Mucosa of gallbladder (tissue), 1 donor: Measurements from ENCODE around the gene TTLL5. TPM values are rescaled to one million over a fixed set of nuclear protein-coding genes. Genes with fewer than 3 reads are reported as not detected.
"Not testable (repeated sequence)": the region's sequence is repeated elsewhere in the genome, so short reads cannot be mapped to it uniquely, and the experiment has no call there.

ENCODE experiments used
- DNase-seq: peaks from one replicate; pipeline ENCODE4 v3.0.0-alpha.2; 2020; ENCODE audit warnings: low spot score
- total RNA-seq: library from RNA; stranded (reverse); gene quantifications from one replicate; pipeline ENCODE4 v1.2.1, GENCODE V29; 2021
- donor health status: DM: no; HTN: no; CAD: no.

TTLL5 gene
- total RNA-seq, 1 donor from 2014 or later: 30.1 TPM

DNA sequence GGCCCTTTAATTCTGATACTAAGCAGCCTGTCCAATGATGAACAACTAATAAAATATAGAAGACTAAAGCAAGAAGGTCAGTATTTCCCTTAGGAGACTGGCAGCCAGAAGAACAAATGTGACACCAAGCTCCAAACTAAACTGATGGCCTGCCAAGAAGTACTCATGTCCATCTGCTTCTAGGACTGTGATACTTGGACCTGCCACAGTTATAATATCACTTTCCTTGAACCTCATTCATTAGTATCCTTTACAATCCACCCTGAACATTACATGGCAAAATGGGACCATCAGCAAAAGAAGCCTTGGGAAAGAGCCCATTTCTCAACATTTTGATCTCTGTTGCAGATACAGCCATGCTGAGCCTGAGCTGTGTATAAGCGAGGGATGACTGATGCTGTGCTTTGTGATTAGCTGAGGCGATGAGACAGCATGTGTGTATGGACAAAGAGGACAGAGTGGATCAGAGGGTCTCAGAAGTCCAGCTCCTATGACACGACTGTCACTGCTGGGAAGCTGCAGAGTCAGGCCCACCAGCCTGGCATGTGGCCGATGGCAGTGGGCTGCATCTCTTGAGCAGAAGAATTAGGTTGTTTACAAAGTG lies 246.8 kb downstream of the TTLL5 start:
- DNase-seq: no peak

DNA sequence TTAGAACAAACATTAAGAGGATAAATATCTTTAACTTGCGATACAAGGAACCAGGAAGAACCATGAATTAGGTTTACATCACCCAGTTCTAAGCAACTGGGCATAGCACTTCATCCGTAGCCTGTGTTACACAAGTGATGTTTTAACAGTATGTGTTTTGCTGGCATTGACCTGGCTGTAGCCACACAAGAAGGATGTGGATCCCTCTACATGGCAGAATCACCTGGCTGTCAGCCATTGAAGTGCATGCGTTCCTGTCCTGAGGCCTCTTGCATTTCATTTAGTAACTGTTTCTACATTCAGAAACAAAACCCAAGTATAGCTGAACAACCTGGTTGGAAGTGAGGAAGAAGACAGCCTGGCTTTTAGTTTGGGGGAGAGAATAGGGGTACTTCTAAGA lies 248.6 kb downstream of the TTLL5 start:
- DNase-seq: no peak

DNA sequence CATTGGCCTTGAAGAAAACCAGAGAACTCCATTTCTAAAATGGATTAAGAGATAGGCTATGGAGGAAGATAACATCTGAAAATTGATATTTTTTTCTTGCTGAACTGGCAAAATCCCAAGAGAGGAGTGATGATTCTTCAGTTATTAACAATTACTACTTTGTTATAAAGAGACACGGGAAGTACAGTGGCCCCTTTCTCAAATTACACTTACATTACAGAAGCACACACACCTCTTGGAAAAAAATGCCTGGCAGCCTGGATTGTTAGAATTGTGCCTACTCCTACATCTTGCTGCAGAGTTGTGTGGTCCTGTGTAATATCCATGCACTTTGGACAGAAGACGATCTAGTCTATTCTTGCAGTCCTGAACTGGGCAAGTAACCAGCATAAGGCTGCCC lies 249.0 kb downstream of the TTLL5 start:
- DNase-seq: no peak

DNA sequence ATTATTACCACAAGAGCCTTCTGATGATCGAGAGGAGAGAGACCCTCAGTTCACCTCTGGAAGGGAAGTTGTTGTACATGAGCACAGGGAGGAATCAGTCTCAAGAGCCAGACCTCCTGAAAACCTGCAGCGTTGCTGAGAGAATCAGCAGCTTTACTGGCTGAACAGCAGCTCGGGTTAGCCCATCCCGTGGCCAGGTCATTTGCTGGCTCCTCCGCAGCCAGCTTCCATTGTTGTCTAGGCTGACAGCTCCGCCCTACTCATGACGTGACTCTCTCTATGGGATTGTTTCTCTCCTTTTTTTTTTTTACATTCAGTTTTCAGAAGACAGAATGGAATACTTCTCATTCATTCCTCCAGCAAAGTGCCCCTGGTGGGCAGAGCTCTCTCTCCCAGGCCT lies 250.8 kb downstream of the TTLL5 start:
- DNase-seq: peak; percentile 38

DNA sequence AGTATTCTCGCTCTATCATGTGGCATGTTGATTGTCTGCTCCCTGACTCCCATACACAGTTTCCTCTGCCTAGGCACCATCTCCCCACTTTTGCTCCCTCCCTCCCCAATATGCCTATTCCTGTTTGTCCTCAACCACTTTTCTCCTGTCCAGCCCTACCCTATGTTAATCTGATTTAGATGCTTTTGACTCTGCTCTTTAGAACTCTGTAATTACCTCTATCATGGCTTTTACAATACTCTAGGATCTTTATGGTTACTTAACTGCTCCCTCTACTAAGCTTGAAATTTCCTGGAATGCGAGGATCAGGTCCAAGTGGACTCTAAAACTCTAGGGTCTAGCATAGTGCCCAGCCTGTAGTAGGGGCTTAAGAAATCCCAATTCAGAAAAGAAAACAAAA lies 252.1 kb downstream of the TTLL5 start:
- no peak for DNase-seq

DNA sequence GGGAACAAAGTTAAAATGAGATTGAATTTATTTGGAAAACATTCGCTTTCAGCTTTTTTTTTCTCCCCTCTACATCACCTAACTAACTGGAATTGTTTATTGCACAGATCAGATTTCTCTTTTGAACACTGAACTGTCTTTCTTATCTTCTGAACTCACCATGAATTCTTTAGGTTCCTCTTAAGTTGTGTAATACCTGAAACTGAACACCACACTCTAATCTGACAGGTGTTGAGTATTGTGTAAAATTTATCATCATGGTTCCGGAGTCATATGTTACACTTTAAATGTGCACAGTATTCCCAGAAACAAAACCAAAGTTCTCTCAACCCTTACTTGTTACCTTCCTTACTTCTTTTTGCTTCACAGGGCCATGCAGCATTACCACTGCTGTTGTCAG lies 254.0 kb downstream of the TTLL5 start:
- DNase-seq: no peak

DNA sequence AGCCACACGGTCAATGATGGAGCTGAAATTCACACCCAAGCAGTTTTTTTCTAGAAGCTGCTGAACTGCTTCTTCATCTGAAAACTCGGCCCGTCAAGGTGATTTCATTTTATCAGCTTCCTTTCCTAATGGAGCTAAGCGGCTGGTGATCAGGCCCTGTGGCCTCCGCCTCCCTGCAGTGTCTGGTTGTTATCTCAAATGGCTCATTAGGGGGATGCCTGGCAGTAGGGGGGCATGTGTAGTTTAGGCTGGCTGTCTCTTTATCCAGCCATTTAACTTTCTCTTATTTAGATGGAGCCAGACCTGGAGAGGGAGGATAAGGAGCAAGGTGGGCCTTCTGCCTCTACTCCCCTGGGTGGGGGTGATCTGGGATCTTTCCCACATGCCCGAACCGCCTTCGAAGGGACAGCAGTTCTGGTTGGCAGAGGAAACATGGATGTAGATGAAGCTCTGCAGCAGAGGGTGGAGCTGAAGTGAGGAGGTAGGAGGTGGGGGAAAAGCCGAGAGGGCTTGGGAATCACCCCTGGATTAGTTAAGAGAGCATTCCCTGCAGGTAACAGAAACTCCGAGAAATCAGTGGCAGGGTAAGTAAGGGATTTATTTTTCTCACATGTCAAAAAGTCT lies 256.4 kb downstream of the TTLL5 start:
- no peak for DNase-seq

DNA sequence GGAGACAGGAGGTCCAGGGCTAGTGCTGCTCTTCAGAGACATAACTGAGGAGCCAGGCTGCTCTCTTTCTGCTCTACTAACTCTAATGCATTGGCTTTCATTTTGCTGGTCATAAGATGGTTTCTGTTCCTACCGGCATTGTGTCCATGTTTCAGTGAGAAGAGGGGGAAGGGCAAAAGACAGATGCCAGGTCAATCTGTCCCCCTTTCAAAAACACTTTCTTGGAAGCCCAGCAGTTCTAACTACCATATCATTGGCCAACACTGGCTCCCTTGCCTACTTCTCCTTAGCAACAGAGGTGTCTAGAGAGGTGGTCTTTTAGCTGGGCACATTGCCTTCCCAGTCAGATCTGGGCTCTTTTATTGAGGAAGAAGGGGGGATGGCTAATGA lies 256.9 kb downstream of the TTLL5 start:
- no peak for DNase-seq

DNA sequence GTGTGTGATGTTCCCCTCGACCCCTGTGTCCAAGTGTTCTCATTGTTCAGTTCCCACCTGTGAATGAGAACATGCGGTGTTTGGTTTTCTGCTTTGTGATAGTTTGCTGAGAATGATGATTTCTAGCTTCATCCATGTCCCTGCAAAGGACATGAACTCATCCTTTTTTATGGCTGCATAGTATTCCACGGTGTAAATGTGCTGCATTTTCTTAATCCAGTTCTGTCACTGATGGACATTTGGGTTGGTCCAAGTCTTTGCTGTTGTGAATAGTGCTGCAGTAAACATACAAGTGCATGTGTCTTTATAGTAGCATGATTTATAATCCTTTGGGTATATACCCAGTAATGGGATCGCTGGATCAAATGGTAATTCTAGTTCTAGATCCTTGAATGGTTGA lies 259.4 kb downstream of the TTLL5 start:
- not testable (repeated sequence) for DNase-seq

DNA sequence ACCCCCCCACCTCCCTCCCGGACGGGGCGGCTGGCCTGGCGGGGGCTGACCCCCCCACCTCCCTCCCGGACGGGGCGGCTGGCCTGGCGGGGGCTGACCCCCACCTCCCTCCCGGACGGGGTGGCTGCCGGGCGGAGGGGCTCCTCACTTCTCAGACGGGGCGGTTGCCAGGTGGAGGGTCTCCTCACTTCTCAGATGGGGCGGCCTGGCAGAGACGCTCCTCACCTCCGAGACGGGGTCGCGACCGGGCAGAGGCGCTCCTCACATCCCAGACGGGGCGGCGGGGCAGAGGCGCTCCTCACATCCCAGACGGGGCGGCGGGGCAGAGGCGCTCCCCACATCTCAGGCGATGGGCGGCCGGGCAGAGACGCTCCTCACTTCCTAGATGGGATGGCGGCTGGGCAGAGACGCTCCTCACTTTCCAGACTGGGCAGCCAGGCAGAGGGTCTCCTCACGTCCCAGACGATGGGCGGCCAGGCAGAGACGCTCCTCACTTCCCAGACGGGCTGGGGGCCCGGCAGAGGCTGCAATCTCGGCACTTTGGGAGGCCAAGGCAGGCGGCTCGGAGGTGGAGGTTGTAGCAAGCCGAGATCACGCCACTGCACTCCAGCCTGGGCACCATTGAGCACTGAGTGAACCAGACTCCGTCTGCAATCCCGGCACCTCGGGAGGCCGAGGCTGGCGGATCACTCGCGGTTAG lies 264.2 kb downstream of the TTLL5 start:
- DNase-seq: not testable (repeated sequence)

DNA sequence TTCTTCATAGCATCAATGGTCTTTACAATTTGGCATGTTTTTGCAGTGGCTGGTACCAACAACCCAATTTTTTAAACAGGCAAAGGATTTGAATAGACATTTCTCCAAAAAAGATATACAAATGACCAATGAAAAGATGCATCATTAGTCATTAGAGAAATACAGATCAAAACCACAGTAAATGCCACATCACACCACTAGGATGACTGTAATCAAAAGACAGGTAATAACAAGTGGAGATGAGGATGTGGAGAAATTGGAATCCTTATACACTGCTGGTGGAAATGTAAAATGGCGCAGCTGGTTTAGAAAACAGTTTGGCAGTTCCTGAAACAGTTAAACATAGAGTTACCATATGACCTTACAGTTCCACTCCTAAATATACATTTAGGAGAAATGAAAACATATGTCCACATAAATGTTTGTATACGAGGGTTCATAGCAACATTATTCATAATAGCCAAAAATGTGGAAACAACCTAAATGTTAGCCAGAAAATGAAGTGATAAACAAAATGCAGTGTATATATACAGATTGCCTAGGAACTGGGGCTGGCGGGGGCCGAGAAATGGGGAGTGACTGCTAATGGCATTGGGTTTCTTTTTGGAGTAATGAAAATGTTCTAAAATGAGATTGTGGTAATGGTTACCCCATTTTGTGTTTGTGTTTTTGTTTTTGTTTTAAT lies 265.5 kb downstream of the TTLL5 start:
- DNase-seq: no peak

DNA sequence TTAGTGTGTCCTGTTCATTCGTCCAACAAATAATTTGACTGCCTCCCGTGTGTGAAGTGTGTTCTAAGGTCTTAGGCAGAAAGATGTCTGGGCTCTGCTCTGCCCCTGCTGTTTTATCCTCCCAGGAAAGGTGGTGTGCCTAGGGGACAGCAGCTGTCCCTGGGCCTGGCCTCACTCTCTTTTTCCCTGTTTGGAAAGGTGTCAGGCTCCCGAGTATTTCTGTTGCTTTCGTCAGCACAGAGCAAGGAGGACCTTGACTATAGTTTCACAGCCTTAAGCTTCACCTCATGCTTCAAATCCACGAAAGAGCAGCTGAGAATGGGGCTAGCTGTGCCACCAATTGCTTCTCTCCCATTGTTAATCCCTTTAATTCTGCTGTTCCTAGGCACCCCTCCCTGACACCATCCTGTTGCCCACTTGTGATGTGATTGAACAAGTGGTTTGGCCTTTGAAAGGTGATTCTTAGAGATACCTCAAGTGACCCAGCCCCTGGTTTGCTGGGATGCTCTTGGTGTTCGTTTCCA lies 266.6 kb downstream of the TTLL5 start:
- DNase-seq: no peak

DNA sequence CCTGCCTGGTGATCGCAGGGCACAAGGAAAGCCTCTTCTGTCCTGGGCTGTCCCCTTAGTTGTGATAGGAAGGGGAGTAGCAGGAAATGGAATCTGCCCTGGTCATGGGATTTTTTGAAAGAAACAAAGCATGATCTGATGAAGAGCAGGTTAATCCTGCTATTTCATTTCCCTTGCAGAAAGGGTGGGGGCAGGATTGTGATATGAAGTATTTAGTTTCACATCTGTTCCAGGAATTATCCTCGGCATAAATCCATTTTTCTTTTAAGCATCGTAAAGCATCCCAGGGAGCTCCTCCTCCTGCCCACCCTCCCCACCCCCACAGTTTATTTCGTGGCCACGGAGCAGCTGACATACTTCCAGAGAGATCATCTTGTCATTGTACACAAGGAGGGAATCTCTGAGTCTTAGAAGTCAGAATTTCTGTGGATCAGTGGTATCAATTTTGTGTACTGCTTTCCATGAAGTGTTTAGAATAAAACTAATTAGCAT lies 267.7 kb downstream of the TTLL5 start:
- no peak for DNase-seq

DNA sequence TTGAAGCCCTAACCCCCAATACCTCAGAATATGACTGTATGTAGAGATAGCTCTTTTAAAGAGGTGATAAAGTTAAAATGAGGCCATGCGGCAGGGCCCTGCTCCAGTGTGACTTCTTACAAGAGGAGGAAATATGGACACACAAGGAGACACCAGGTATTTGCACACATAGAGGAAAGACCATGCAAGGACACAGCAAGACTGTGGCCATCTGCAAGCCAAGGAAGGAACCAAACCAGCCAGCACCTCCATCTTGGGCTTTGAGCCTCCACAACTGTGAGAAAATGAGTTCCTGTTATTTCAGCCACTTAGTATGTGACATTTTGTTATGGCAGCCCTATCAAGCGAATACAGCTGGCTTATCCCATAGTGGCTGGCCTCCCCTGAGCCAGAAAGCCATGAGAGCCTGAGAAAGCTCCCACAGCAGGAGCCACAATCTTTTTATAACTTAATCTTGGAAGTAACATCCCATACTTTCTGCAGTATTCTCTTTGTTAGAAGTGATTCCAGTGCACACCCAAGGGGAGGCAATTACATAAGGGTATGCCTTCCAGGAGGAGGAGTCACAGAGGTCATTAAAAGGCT lies 272.8 kb downstream of the TTLL5 start:
- no peak for DNase-seq

DNA sequence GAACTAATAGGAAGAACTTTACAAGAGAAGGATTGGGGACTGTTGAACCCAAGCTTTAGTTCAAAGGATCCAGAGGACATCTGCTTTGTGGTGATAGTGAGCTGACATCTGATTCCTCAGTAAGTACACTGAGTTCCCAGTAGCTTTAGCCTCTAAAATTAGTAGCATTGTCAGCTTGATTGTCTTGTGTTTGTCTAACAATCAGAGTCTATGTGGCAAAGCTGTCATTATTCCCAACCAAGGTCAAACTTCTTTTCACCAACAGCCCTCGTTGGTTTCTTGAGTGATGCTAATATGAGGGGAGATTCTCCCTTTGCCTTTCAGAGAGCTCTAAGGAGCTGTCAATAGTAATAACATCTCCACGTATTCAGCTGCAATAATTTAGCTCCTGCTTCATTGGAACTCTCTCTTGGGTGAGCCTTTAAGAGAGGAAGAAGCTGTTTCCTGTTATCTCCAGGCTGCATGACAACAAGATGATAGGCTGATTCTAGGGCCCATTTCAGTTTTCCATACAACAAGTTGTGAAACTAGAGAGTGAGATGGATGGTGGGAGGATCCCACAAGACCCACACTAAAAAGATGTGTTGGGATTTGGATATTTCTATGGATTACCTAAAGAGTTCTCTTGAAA lies 274.1 kb downstream of the TTLL5 start:
- DNase-seq: no peak

DNA sequence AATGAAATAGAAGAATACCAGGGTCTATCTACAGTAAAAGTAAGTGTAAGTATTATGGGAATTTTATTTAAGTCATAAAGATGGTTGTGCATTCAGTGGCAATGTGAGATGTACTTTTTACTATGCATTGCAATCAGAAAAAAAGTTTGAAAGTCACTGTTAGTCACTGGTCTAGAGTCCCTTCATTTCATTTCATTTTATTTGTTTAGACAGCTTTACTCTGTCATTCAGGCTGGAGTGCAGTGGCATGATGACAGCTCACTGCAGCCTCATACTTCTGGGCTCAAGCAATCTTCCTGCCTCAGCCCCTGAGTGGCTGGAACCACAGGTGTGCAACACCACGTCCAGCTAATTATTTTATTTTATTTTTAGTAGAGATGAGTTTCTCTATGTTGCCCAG lies 278.2 kb downstream of the TTLL5 start:
- DNase-seq: no peak

DNA sequence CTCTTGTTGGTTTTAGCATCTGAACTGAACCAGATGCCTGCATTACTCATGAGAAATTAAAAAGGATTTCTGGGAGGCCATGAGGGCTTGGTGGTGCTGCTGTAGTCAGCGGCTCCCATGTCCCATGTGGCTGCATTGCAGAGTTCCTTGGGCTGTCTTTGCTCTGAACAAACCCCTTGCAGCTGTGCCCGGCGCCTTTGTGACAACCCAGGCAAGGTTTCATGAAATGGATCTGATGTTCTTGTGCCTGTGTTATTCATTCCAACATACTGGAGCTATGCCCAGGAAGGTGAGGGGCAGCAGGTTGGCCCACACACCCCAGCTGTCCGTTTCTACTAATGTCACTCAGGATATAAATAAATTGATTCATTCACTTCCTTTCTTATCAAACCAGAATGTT lies 280.0 kb downstream of the TTLL5 start:
- no peak for DNase-seq

DNA sequence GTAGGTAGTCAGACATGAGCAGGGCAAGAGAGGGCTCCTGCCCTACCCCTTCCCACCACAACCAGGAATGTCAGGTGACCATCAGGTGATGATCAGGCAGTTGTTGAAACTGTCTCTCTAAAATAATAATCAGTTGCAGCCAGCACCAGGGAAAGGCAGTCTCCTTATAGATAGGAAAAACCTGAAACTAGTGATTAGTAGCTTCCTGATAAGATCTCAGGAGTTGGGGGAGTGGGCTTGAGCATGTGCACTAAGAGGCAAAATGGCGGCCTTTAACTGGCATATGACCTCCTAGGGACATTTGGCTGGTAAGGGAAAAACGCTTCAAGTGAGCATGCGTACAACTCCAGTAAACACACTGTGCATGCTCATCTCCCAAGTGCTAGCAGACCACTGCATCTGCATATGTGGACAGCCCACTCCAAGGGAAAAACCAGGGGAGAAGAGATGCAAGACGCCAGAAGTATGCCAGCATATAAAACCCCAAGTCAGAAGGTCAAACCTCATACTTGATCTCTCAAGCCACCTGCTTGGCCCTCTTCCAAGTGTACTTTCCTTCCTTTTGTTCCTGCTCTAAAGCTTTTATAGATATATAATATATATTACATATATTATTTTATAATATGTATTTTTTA lies 283.7 kb downstream of the TTLL5 start:
- no peak for DNase-seq

DNA sequence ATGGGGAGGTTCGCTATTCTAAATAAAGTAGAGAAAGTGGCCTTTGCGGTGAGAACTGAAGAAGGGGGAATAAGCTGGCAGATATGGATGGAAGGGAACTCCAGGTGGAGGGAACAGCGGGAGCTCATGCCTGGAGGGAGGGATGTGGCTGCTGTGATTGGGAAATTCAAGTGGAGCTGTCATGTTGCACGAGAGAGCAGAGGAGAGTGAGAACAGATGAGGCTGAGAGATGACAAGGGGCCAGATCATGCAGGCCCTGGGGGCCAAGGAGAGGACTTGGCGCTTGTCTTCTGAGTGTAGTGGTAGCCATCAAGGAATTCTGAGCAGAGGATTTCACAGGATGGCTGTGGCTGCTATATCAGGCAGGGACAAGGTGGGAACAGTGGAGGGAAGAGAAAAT lies 285.7 kb downstream of the TTLL5 start:
- no peak for DNase-seq

DNA sequence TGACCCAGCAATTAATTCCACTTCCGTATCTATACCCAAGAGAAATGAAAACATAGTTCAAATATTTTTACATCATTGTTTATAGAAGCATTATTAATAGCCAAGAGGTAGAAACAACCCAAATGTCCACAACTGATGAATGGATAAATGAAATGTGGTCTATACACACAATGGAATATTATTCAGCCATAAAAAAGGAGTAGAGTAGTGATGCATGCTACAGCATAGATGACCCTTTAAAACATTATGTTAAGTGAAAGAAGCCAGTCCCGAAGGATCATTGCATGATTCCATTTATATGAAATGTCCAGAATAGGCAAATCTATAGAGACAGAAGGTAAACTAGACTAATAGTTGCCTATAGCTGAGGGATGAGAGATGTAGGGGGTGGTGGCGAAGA lies 291.4 kb downstream of the TTLL5 start:
- no peak for DNase-seq

DNA sequence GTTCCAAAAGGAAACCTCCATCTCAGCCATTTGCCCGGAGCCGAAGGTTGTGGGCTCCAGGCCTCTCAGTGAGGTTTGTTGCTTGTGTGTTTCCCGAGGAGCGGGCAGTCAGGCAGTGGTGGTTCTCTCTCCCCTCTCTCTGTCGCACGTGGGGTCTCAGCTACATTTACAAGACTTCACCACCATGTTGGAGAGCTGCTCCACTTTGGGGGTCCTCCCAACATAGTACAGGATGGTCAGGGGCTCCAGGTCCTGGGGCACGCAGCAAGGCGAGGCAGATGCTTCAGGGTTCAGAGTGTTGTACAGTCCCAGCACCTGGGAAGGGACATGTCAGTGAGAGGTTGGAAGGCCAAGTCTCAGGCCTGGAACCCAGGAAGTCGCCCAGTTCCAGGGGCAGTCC lies 298.0 kb downstream of the TTLL5 start:
- DNase-seq: no peak
